GM18517 (cell line): ENCODE measurements around the gene COL1A2.

Experiments used
- ATAC-seq: cut with Tn5 transposase; IDR thresholded peaks from one replicate; pipeline ENCODE4 v1.9.1; 2021; ENCODE audit warnings: mild to moderate bottlenecking, moderate library complexity; ENCODE audit not compliant: unreplicated experiment

Gene COL1A2

DNA sequence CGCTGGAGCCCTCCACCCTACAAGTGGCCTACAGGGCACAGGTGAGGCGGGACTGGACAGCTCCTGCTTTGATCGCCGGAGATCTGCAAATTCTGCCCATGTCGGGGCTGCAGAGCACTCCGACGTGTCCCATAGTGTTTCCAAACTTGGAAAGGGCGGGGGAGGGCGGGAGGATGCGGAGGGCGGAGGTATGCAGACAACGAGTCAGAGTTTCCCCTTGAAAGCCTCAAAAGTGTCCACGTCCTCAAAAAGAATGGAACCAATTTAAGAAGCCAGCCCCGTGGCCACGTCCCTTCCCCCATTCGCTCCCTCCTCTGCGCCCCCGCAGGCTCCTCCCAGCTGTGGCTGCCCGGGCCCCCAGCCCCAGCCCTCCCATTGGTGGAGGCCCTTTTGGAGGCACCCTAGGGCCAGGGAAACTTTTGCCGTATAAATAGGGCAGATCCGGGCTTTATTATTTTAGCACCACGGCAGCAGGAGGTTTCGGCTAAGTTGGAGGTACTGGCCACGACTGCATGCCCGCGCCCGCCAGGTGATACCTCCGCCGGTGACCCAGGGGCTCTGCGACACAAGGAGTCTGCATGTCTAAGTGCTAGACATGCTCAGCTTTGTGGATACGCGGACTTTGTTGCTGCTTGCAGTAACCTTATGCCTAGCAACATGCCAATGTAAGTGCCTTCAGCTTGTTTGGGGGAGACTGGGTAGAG is at the start of gene COL1A2:
Gene COL1A2 (plus strand): TSS at position 459 of the 704 bp plus-strand sequence. CDS start 137 bp downstream, at position 596.
- ATAC-seq = no peak

DNA sequence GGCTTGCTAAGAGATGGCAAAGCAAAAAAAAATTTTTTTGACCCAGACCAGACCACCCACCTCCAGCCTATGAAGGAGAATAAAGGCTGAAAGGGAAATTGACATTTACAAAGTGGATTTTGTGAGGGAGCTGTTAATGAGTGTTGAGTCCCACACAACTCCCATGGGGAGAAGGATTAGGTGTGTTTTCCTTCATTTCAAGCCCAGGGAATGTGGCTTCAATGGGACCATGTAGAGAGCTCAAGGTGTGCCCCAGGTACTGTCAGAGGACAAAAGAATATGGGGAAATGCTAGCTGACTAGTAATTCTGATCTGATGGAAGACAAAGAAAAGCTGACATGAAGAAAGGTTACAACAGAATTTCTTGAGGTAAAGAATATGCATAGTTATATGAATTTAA is 48.8 kb upstream of the COL1A2 start:
- no peak for ATAC-seq

DNA sequence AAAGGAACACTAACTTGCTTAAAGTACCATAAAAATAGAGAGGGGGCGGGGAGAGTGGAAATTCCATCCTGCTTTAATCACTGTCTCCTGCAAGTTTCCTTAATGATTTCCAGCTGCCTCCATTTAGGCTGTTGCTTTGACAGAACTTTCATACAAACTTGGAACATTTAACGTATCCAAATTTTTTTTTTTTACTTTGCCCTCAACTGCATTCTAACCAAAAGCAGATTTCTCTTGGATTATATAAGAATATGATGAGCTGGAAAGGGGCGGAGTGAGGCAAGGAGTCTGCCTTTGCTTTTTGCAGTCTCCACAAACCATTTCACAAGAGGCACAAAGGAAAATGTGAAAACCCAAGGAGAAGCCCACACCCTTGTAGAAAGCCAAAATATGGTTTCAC is 46.6 kb upstream of the COL1A2 start:
- no peak for ATAC-seq

DNA sequence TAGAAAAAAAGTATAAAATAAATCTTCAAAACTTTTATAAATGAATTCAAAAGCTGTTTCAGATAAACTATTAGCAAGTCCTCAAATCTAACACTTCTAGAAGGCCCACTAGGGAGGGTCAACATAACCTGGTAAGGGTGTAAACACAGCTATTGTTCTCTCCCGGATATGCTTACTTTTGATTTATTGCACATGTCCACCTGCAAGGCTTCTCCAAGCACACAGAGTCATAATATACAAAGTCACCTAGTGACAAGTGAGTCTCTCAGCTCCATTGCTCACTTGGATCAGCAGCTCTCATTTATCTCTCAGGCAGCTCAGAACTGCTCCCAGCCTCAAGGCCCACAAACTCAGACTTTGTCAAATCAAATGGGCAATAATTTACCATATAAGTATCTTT is 44.0 kb upstream of the COL1A2 start:
- ATAC-seq = no peak

DNA sequence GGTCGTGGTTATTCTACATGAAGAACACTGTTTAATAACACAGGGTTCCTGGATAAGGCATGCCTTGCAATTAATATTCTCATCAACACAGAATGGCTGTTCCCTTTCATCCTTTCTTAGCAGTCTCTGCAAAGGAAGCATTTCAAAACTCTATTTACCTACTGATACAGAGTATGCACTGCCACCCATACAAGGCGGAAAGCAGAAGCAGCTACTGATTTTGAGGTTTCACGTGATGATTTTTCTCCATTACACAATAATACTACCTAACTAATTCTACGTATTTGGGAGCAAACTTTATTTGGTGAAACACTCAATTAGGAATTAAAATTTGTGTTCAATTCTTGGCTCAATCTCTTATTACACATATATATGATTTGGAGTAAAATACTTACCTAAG is 43.0 kb upstream of the COL1A2 start:
- ATAC-seq = no peak

DNA sequence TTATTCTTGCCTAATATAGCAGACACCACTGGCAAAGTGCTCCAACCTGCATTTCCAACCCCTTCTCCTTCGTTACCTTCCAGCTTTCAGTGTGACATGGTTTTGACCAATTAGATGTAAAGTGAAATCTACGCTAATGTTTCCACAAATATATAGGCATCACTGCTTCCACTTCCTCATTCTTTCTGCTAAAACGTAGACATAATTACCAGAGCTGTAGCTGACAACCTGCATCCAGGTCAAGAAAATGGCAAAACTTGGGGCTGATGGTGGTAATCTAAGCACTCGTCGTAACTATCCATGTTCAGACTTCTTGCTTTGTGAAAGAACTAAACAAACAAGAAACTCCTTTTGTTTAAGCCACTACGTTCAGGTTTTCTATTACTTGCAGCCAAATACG is 41.8 kb upstream of the COL1A2 start:
- ATAC-seq = no peak

DNA sequence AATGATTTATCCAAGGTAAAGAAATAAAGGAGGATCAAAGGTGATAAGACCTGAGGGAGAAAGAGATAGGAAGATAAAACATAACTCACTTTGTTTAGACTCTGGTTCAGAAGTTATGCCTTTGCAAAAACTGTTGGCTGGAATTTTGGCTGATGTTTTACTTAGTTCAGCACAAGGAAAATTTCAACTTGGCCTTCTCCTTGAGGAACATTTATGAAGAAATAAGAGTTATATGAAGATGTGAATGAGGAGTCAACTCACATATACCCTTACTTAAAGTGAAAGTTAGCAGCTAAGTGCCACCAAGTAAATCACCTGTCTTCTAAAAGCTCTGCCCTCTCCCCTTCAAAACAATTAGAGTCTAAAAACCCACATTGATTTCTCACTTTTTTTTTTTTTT is 39.7 kb upstream of the COL1A2 start:
- ATAC-seq = no peak

DNA sequence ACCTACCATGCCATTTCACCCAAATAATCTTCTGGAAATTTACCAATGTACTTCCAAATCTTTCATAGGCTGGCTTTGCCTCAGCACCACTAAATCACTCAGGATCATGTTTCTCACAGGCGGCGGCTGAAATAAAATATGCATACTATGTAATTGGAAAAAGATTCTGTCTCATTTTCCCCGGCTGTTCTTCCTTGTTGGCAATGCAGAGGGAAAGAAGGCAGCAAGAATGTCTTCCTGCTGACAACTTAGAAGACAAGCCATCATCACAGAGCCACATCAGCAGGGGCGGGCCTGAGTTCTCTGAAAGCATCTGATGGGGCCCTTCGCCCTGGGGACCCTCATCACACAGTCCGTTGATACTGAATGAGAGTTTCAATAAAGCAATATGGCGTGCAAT is 39.2 kb upstream of the COL1A2 start:
- ATAC-seq = no peak

DNA sequence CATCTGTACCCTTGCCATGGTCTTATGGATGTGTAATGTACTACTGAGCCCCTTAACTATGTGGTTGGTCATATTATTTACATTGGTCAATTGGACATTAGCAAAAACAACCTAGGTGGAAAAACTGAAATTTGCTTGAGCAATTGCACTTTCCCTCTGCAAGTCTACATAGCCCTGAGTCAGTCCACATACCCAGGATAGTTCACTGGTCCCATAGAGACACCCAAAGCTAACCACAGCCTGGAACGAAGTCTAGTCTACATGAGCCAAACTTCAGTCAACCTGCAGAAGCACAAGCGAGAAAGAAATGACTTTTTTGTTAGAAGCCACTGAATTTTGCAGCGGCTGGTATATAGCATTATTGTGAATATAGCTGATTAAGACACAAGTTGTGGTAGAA is 37.6 kb upstream of the COL1A2 start:
- ATAC-seq = no peak

DNA sequence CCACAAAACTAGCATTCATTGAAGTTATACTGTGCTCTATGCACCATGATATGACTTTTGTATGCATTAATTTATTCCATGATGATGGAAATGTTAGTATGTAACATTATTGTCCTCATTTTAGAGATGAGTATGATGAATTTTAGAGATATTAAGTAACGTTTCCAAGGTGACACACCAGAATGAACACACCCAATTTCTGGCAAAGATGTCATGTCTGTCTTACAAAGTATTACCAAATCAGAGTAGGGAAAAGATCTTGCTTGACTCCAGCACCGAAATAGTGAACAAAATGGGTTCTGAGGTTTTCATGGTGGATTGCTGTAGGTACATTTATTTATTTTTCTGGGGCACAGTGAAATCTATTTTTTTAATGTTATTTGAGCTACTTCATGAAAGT is 33.8 kb upstream of the COL1A2 start:
- ATAC-seq = no peak

DNA sequence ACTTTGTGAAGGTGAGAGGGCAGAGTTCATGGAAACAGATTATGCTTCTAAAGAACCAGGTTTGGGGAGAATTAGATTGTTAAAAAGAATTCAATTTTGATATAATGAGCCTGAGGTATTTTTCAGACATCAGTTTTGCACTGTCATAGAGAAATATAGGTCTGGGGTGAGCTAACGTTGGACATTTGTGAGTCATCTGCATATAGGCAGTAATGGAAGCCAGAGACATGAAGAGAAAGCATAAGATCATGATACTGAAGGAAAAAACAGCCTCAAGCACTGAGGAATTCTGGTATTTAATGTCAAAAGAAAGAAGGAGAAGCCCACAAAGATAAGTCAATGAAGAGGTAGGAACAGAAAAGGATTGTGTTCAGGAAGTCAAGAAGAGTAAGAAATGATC is 32.4 kb upstream of the COL1A2 start:
- ATAC-seq = no peak

DNA sequence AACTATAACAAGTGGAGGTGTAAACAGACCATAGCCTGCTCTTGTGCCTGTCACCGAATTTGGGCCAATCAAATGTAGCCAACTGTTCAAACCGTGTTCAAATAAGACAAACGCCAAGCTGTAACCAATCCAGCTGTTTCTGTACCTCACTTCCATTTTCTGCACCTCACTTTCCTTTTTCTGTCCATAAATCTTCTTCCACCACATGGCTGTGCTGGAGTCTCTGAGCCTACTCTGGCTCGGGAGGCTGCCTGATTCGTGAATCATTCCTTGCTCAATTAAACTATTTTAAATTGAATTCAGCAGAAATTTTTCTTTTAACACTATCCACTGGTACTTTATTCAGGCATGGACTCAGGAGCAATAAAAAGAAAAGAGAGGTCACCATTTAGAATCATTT is 29.9 kb upstream of the COL1A2 start:
- no peak for ATAC-seq

DNA sequence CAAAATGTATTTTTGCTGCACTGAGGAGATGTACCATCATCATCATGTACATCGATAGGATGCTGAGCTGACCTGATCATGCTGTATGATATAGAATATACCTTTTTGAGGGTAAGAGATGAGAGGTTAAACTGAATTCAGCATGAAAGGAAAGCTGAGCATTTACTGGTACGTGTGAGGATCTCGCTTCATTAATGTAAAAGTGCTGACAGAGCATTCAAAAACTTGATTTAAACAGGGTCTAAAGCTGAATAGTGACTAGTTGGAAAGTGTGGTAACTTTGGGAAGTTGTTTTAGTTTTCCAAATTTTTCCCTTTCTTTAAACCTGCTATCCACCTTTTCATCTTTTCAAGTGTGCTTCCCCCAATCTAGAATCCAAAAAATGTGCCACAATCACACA is 28.5 kb upstream of the COL1A2 start:
- ATAC-seq = no peak

DNA sequence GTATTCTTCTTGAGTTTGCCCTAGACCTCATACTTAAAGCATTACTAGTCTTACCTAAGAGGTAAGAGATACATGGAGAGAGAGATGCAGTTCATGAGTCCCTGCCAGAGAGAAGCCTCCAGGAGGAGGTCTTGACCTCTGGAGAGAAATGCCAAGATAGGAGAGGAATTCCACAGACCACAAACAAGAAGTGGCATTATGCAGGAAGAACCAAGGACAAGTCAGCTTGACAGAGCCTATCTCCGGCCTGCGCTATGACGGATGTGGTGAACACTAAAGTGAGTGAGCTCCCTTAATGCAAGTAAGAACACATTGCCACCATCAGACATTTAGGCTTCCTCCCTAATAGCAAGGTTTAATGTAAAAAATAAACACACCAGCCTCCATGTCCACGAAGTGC is 27.9 kb upstream of the COL1A2 start:
- ATAC-seq = no peak

DNA sequence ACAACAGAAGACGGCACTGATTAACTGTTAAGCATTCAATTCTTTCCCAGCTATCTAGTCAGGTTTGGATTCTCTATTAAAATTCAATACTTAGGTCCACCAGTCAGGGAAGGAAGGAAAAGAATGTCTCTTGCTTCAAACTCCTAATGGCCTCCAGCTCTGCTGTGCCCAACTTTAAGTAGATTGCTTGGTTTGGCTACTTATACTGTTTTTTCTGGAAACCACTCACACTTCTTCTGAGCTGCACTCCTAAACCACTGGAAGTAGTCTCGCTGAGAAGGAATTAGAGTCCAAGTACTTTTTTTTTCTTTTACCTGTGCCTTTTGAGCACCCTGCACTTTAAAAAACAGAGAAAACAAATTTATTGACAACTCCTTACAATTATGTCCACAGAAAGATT is 26.7 kb upstream of the COL1A2 start:
- ATAC-seq = no peak

DNA sequence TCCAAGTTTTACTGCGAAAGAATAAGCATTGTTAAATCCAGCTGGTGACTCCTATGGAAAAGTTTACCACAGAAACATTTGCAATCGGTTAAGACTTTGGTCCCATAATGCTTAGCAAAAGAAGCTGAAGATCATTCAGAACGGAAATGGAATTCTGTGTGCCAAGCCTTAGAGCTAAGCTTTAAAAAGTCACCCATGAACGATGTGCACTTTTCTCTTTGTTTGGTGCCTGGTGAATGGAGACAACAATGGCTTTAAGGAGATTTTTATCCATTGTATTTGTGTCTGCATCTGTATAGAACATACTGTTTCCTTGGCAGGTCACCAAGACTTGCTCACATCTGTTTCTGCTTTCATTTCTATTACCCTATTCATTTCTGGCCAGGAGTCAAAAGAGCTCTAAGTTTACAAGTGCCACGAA is 26.3 kb upstream of the COL1A2 start:
- no peak for ATAC-seq

DNA sequence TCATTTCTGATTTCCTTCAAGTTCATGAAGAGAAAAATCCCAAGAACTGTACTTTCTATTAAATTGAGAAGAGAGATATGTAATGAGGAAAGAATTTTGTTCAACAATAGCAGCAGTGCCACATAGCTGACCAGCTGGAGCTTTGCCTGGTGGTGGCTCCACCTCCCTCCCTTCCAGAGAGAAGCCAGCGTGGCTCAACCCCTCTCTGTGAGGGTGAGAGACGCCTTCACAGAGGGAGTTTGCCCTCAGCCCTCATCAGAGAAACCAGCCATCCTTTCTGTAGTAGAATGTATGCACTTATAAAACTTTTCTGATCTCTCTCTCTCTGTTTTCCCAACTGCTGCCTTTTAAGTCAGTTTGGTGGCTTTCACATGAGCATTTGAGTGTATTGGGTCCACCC is 20.5 kb upstream of the COL1A2 start:
- no peak for ATAC-seq

DNA sequence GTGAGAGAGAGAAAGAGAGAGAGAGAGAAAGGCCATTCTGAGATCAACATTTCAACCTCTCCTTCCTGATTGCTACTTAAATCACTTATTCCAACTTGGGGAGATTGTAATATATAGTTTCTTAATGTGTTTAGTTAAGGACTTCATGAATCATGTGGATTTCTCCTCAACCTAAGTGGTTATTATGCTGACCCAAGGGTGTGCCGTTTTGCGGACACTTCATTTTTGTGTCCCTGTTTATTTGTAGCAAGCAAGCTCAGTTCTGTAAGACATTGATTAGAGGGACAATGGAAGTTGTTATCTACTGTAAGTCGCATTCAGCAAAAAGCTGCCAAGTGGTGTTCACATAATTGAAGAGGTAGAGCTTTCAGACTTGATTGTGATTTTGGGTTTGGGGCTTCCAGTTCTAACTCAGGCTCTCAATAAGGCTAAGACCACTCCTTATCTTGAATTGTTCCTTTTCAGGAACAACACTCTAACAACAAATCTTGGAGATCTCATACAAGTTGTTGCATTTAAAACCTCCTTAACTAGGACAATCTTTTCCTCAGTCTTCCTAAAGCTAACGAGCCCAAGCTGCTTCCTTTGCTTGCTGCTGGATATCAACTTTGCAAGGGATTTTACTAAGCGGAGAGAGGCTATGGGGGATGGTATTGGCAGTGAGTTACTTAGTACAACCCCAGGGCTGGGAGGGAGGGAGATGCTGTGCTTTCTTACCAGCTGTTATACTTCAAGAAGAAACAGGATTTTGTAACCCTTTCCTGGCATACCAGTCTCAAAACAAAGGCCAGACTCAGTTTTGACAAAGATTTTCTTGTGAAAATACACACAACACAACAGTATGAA is 19.8 kb upstream of the COL1A2 start:
- ATAC-seq = no peak

DNA sequence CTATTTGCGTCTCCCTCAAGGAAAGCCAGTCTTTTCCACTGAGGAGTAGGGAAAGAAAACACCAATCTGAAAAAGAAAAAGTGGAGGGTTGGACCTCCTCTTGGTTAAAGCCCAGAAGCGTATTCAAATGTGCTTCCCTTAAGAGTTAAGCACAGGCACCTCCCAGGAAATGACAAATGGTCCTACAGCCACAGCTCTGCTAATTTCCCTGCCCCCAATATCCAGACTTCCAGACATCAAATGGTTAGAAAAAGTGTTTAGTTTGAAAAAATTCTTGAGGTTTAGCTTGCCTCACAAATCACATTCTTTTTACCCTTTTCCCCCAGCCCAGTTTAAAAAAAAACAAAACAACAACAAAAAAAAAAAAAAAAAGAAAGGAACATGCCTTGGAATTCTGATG is 19.0 kb upstream of the COL1A2 start:
- ATAC-seq = no peak

DNA sequence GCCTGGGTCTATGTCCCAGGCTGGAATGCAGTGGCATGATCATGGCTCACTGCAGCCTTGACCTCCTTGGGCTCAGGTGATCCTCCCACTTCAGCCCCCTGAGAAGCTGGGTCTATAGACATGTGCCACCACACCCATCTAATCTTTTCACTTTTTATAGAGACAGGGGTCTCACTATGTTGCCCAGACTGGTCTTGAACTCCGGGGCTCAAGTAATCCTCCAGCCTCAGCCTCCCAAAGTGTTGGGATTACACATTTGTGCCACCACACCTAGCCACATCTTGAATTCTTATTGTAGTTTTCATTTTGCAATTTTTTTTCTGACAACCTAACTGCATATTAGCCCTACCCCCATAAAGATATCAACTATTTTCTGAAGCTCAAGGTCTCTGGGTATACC is 18.4 kb upstream of the COL1A2 start:
- ATAC-seq = no peak

DNA sequence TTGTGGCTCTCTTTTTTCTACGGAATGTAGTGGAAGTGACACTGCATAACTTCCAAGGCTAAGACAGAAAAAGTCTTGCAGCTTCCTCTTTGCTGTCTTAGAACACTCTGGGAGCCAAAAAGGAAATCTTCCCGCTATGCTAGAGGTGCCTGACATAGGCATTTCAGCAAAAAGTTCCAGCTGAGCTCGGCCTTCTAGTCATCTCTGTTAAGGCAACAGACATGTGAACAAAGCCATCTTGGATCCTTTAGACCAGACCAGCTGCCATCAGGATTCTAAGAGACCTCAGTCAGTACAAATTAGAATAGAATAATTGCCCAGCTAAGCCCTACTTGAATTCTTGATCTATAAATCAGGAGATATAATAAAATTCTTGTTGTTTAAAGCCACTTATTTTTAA is 16.3 kb upstream of the COL1A2 start:
- no peak for ATAC-seq

DNA sequence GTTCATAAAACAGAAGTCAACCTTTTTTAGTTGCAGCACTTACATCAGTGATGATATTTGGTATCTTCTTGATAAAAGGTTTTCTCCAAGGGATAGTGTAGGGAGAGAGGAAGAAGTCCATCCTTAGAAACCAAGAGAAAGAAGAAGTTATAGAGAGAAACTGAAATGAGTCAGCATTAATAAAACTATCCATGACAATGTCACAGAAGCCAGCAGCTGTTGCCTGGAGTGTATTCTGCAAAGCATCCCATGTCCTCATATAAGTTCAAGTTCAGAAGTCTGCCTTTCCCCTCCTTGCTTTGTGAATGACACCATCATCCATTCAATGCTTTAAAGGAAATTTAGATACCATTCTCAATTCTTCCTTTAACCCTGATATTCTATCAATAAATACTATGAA is 14.4 kb upstream of the COL1A2 start:
- ATAC-seq = no peak

DNA sequence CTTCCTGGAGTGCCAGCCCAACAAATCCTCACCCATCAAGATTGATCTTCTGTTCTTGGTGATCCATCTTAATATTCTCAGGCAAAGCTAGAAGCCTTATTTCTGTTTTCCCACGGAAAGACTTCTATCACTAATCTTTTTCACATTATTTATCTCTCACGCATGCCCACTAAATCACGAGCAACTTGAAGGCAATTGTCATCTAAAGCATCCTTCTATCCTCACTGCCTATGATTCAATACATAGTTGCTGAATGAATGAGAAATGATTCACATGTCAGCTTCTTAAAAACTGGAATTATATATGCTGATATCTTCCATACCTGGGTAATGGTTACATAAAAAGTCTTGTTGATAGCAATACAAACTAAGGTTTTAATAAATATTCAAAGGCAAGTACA is 12.6 kb upstream of the COL1A2 start:
- no peak for ATAC-seq
